Ishikawa (cell line): ENCODE data around the gene PTAFR.

Experiments
- CEBPB ChIP-seq: IDR thresholded peaks from 2 replicates; pipeline ENCODE4 v1.6.1; 2012
- CREB1 ChIP-seq: IDR thresholded peaks from 2 replicates; pipeline ENCODE4 v1.6.1; 2012; ENCODE audit warnings: low read depth
- EGR1 ChIP-seq: IDR thresholded peaks from 2 replicates; pipeline ENCODE4 v1.6.1; 2012
- EP300 ChIP-seq: IDR thresholded peaks from 2 replicates; pipeline ENCODE4 v1.6.1; 2012; ENCODE audit warnings: borderline replicate concordance
- FOXM1 ChIP-seq: IDR thresholded peaks from 2 replicates; pipeline ENCODE4 v1.6.1; 2012; ENCODE audit warnings: low read depth, borderline replicate concordance
- NFIC ChIP-seq: IDR thresholded peaks from 2 replicates; pipeline ENCODE4 v1.6.1; 2012
- RAD21 ChIP-seq: IDR thresholded peaks from 2 replicates; pipeline ENCODE4 v1.6.1; 2012; ENCODE audit warnings: low read depth
- TAF1 ChIP-seq: IDR thresholded peaks from 2 replicates; pipeline ENCODE4 v1.6.1; 2012; ENCODE audit warnings: low read depth, mild to moderate bottlenecking
- TCF12 ChIP-seq: IDR thresholded peaks from 2 replicates; pipeline ENCODE4 v1.6.1; 2012; ENCODE audit warnings: low read depth
- TEAD4 ChIP-seq: IDR thresholded peaks from 2 replicates; pipeline ENCODE4 v1.6.1; 2012
- YY1 ChIP-seq: IDR thresholded peaks from 2 replicates; pipeline ENCODE4 v1.6.1; 2012; ENCODE audit warnings: low read depth
- ZBTB7A ChIP-seq: IDR thresholded peaks from 2 replicates; pipeline ENCODE4 v1.6.1; 2012; ENCODE audit warnings: low read depth
- TF ChIP-seq, protein P1 (sequence below): IDR thresholded peaks from 2 replicates; pipeline ENCODE4 v1.6.1; 2012
- TF ChIP-seq, protein P2 (sequence below): IDR thresholded peaks from 2 replicates; pipeline ENCODE4 v1.6.1; 2012; ENCODE audit warnings: low read depth, mild to moderate bottlenecking
- TF ChIP-seq, protein P3 (sequence below): IDR thresholded peaks from 2 replicates; pipeline ENCODE4 v1.6.1; 2012

PTAFR gene

DNA sequence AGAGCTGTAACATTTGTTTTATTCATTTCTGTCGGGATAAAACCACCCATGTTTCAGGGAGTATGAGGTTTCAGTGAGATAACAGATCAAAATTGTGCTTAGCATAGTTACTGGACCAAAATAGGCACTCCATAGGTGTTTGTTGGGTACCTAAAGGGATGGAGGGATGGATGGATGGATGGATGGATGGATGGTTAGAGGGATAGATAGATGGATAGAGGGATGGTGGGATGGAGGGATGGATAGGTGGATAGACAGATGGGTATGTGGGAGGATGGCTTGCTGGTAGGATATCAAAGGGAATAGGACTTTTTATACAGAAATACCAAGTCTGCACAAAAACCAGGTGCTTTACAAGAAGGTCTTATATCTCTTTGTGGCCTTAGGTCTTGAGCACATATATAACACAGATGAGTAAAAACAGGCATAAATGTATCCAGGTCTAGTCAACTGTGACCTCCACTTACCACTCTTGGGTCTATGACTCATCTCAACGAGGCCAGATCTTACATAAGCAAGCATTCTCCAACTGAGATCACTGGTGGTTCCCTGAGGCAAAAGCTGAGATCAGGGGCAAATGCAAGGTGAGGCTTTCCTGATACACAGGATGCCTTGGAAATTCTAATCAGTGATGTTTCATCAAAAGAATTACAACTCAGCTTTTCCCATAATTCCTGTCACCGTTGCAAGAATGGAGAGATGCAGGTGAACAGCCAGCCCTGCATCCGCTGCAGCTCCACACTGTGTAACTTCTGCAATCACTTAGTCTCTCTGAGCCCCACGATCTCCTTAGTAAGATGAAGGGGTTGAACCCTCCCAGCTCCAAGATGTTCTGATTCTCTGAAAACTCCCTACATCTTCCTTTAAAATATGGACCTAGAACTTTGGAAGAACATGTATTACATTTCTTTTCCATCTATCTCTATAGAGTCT is 32.0 kb downstream of the PTAFR start:
- TF ChIP-seq RAD21 (no peak), EGR1 (no peak), NFIC (no peak), YY1 (no peak), FOXM1 (no peak), CEBPB (no peak), TCF12 (no peak), TAF1 (no peak), EP300 (no peak), ZBTB7A (no peak), TEAD4 (no peak), CREB1 (no peak)
- TF ChIP-seq, protein P1, sequence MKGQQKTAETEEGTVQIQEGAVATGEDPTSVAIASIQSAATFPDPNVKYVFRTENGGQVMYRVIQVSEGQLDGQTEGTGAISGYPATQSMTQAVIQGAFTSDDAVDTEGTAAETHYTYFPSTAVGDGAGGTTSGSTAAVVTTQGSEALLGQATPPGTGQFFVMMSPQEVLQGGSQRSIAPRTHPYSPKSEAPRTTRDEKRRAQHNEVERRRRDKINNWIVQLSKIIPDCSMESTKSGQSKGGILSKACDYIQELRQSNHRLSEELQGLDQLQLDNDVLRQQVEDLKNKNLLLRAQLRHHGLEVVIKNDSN, result no peak
- TF ChIP-seq, protein P2, sequence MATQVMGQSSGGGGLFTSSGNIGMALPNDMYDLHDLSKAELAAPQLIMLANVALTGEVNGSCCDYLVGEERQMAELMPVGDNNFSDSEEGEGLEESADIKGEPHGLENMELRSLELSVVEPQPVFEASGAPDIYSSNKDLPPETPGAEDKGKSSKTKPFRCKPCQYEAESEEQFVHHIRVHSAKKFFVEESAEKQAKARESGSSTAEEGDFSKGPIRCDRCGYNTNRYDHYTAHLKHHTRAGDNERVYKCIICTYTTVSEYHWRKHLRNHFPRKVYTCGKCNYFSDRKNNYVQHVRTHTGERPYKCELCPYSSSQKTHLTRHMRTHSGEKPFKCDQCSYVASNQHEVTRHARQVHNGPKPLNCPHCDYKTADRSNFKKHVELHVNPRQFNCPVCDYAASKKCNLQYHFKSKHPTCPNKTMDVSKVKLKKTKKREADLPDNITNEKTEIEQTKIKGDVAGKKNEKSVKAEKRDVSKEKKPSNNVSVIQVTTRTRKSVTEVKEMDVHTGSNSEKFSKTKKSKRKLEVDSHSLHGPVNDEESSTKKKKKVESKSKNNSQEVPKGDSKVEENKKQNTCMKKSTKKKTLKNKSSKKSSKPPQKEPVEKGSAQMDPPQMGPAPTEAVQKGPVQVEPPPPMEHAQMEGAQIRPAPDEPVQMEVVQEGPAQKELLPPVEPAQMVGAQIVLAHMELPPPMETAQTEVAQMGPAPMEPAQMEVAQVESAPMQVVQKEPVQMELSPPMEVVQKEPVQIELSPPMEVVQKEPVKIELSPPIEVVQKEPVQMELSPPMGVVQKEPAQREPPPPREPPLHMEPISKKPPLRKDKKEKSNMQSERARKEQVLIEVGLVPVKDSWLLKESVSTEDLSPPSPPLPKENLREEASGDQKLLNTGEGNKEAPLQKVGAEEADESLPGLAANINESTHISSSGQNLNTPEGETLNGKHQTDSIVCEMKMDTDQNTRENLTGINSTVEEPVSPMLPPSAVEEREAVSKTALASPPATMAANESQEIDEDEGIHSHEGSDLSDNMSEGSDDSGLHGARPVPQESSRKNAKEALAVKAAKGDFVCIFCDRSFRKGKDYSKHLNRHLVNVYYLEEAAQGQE, result no peak
- TF ChIP-seq, protein P3, sequence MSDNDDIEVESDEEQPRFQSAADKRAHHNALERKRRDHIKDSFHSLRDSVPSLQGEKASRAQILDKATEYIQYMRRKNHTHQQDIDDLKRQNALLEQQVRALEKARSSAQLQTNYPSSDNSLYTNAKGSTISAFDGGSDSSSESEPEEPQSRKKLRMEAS, result no peak

DNA sequence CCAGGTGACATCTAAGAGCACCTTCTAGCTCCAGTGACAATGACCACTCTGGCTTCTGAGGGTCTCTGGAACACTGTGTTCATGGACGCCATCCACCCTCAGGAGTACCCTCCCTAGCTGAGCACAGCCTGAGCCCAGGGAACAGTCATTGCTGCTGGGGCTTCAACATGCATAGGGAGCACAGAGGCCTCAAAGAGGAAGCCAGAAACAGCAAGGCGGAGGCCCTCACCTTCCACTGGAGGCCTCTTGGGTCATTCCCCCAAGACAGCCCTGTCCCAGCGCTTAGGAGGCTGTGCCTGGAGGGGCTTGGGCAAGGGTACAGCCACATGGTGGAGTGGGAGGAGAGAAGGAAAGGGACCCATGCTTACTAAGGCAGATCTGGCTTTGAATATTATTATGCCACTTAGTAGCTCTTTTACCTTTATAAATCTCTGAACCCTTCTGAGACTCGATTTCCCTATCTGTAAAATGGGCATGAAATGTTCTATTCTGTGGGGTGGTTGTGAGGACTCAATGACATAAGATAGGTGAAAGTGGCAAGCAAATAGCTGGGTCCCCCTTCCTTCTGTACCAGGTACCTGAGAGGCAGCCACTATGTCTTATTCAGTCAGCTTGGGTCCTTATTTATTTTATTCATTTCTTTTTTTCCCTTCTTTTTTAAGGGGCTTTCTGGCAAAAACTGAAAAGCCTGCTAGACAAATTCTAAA is 32.8 kb downstream of the PTAFR start:
- TF ChIP-seq TAF1, result no peak
- no peak for TF ChIP-seq TEAD4
- TF ChIP-seq, protein P1, result no peak
- no peak for TF ChIP-seq CREB1
- no peak for TF ChIP-seq RAD21
- no peak for TF ChIP-seq EP300
- TF ChIP-seq YY1, result no peak
- no peak for TF ChIP-seq TCF12
- TF ChIP-seq, protein P3, result no peak
- TF ChIP-seq EGR1, result no peak
- TF ChIP-seq NFIC, result no peak
- TF ChIP-seq FOXM1, result no peak
- TF ChIP-seq, protein P2, result no peak
- no peak for TF ChIP-seq ZBTB7A
- no peak for TF ChIP-seq CEBPB

DNA sequence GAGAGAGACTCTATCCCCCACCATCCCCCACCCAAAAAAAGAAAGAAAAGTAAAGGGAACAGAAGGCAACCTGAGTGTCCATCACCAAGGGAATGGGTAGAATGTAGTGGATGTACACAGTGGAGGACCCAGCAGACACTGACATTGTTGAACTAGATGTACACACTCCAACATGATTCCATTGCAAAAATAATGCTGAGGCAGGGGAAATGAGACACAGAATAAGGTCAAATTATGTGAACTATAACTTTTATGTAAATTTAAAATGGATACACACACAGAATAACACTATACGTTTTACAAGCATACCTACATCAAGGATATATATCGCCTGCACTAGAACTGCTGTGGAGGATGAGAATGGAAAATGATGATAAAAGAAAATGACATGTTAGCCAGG is 34.8 kb downstream of the PTAFR start:
- TF ChIP-seq TEAD4 (no peak), FOXM1 (no peak), TCF12 (no peak), ZBTB7A (no peak), CEBPB (no peak)

DNA sequence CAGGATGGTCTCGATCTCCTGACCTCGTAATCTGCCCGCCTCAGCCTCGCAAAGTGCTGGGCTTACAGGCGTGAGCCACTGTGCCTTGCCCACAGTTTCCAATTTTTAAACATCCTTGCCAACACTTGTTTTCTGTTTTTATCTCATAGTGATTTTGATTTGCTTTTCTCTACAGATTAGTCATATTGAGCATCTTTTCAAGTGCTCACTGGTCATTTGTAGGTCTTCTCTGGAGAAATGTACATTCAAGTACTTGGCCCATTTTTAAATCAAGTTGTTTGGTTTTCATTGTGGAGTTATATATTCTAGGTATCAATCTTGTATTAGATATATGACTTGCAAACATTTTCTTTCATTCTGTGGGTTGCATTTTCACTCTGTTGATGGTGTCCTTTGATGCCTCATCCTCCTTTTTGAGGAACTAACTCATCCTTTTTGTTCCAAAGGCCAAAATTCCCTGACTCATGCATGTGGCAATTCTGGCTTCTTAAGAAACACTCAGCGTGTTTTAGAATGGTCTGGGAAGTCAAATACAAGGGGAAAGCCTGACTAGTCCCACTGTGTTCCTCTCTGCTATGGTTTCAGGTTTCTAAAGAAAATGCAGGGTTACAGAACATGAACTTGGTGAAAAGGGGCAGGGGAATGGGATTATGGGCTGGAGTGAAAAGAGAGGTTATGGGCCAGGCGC is 37.3 kb downstream of the PTAFR start:
- TF ChIP-seq, protein P1, result no peak
- no peak for TF ChIP-seq ZBTB7A
- no peak for TF ChIP-seq TAF1
- TF ChIP-seq, protein P3, result no peak
- TF ChIP-seq RAD21, result no peak
- no peak for TF ChIP-seq EP300
- TF ChIP-seq, protein P2, result no peak
- TF ChIP-seq CEBPB, result no peak
- TF ChIP-seq YY1, result no peak
- TF ChIP-seq NFIC, result no peak
- TF ChIP-seq CREB1, result no peak
